CD4-positive, CD25-positive, alpha-beta regulatory T cell (primary cell): ENCODE measurements around the gene ZNF766. TPM values are rescaled to one million over a fixed set of nuclear protein-coding genes. Genes with fewer than 3 reads are reported as not detected.

Experiments used
- ATAC-seq, 2 donors: fragments of 150-1000 bp; cut with Tn5 transposase; one replicate each; pipeline ENCODE4 v1.10.0; 2021; ENCODE audit warnings: low read depth in 2 of 2, moderate number of reproducible peaks in 2 of 2, moderate library complexity in 1 of 2
- DNase-seq, 3 donors: peaks; one replicate each; pipeline versions ENCODE4 v3.0.0 to v3.0.0-alpha.2; 2012 to 2022; ENCODE audit warnings: mixed read lengths in 1 of 3
- H3K27ac ChIP-seq: one replicate; pipeline ENCODE4 v1.7.0; 2013; ENCODE audit warnings: mild to moderate bottlenecking, low read length; ENCODE audit not compliant: insufficient read depth, poor library complexity, severe bottlenecking
- H3K27me3 ChIP-seq: one replicate; pipeline ENCODE4 v1.7.0; 2013; ENCODE audit warnings: low read length; ENCODE audit not compliant: control insufficient read depth, insufficient read depth
- H3K36me3 ChIP-seq: one replicate; pipeline ENCODE4 v1.7.0; 2013; ENCODE audit warnings: mild to moderate bottlenecking, low read length, moderate library complexity; ENCODE audit not compliant: control insufficient read depth, insufficient read depth
- H3K4me1 ChIP-seq: 2 replicates; pipeline ENCODE4 v1.7.0; 2013; ENCODE audit warnings: mild to moderate bottlenecking, low read length; ENCODE audit not compliant: insufficient read depth, control insufficient read depth, poor library complexity, severe bottlenecking
- H3K4me3 ChIP-seq: one replicate; pipeline ENCODE4 v1.7.0; 2013; ENCODE audit warnings: low read depth, mild to moderate bottlenecking, low read length, moderate library complexity
- H3K9me3 ChIP-seq, 2 experiments: 1 replicate in 1 of 2; 2 replicates in 1 of 2; pipeline ENCODE4 v1.7.0; 2013; ENCODE audit warnings: low read length in 2 of 2, mild to moderate bottlenecking in 1 of 2, moderate library complexity in 1 of 2; ENCODE audit not compliant: control insufficient read depth in 2 of 2
- H3K27ac Mint-ChIP-seq, 3 donors: one replicate each; pipeline ENCODE4 v1.8.0; 2020 to 2022; ENCODE audit warnings: mild to moderate bottlenecking in 3 of 3, mixed read lengths in 3 of 3, moderate library complexity in 2 of 3
- H3K27me3 Mint-ChIP-seq: one replicate; pipeline ENCODE4 v1.8.0; 2022; ENCODE audit warnings: mild to moderate bottlenecking, mixed read lengths
- H3K36me3 Mint-ChIP-seq: one replicate; pipeline ENCODE4 v1.8.0; 2020; ENCODE audit warnings: mixed read lengths
- H3K4me1 Mint-ChIP-seq, 4 donors: one replicate each; pipeline ENCODE4 v1.8.0; 2020 to 2022; ENCODE audit warnings: mixed read lengths in 4 of 4, mild to moderate bottlenecking in 1 of 4
- H3K4me3 Mint-ChIP-seq, 4 donors: one replicate each; pipeline ENCODE4 v1.8.0; 2020 to 2022; ENCODE audit warnings: mild to moderate bottlenecking in 4 of 4, mixed read lengths in 4 of 4, moderate library complexity in 3 of 4
- H3K9me3 Mint-ChIP-seq, 7 donors: one replicate each; pipeline ENCODE4 v1.8.0; 2020 to 2022; ENCODE audit warnings: mixed read lengths in 7 of 7, mild to moderate bottlenecking in 3 of 7, moderate library complexity in 2 of 7
- polyA plus RNA-seq, 4 donors: library from polyadenylated mRNA; unstranded; fragments of 300-500 nt; fragmentation: Illumina TruSeq; gene quantifications; one replicate each; pipeline ENCODE4 v1.2.3, GENCODE V29; 2021
- total RNA-seq: library from RNA; stranded (reverse); gene quantifications from one replicate; pipeline ENCODE4 v1.2.3, GENCODE V29; 2022

Gene ZNF766
- total and polyA plus RNA-seq, 5 donors from 2014 or later = 31.9 to 62.4 (median 57.8) TPM

- Histone ChIP-seq H3K9me3 (no peaks in the 10 kb centered on the region), H3K4me1 (no peaks in the 10 kb centered on the region), H3K27me3 (no peaks in the 10 kb centered on the region), H3K36me3 (peaks cover 53% of the 10 kb centered on the region), H3K27ac (no peak overlapping the region), H3K4me3 (no peak overlapping the region)
- no peak for DNase-seq
- Mint-ChIP-seq H3K36me3 (peaks cover 41% of the 10 kb centered on the region), H3K4me1 (peaks cover 0 to 3% (median under 1%) of the 10 kb centered on the region in 4 donors), H3K27ac (peak overlapping the region in 1 of 3 donors; percentile 21), H3K27me3 (no peaks in the 10 kb centered on the region), H3K9me3 (no peaks in the 10 kb centered on the region), H3K4me3 (no peak overlapping the region)
- ATAC-seq = no peak
These were observed 41.4 kb upstream of the ZNF766 start for GRCh38 chr19:52227980-52228379.

- DNase-seq (no peak), ATAC-seq (no peak)
- H3K9me3 ChIP-seq = no peaks in the 10 kb centered on the region
- no peaks in the 10 kb centered on the region for H3K27me3 ChIP-seq
- H3K27me3 Mint-ChIP-seq = no peaks in the 10 kb centered on the region
- H3K27ac Mint-ChIP-seq = no peak overlapping the region
- no peaks in the 10 kb centered on the region for H3K4me1 ChIP-seq
- peaks cover 0 to 3% (median 1%) of the 10 kb centered on the region in 4 donors for H3K4me1 Mint-ChIP-seq
- H3K9me3 Mint-ChIP-seq = no peaks in the 10 kb centered on the region
- no peak overlapping the region for H3K4me3 Mint-ChIP-seq
- H3K4me3 ChIP-seq = no peak overlapping the region
- H3K36me3 Mint-ChIP-seq = peaks cover 27% of the 10 kb centered on the region
- peaks cover 38% of the 10 kb centered on the region for H3K36me3 ChIP-seq
- no peak overlapping the region for H3K27ac ChIP-seq
These were observed 39.9 kb upstream of the ZNF766 start for GRCh38 chr19:52229524-52229923.

- Mint-ChIP-seq H3K9me3 (no peaks in the 10 kb centered on the region), H3K27me3 (no peaks in the 10 kb centered on the region), H3K4me1 (peaks cover 0 to 7% (median 1%) of the 10 kb centered on the region in 4 donors), H3K4me3 (no peak overlapping the region), H3K36me3 (peaks cover 23% of the 10 kb centered on the region), H3K27ac (peak overlapping the region; percentile 40 to 72 (median 54))
- H3K9me3 ChIP-seq = no peaks in the 10 kb centered on the region
- DNase-seq = no peak
- no peaks in the 10 kb centered on the region for H3K27me3 ChIP-seq
- no peak for ATAC-seq
- no peaks in the 10 kb centered on the region for H3K4me1 ChIP-seq
- H3K36me3 ChIP-seq = peaks cover 30% of the 10 kb centered on the region
- H3K4me3 ChIP-seq = no peak overlapping the region
- H3K27ac ChIP-seq = no peak overlapping the region
These were observed 38.7 kb upstream of the ZNF766 start for GRCh38 chr19:52230685-52231084.

GRCh38 chr19:52231154-52231910, 38.1 kb upstream of the ZNF766 start:
- H3K27me3 ChIP-seq = no peaks in the 10 kb centered on the region
- H3K27me3 Mint-ChIP-seq = no peaks in the 10 kb centered on the region
- peaks cover 24% of the 10 kb centered on the region for H3K36me3 ChIP-seq
- H3K27ac Mint-ChIP-seq = peak overlapping the region in 2 of 3 donors; percentile 40 to 72
- peaks cover 0 to 7% (median 1%) of the 10 kb centered on the region in 4 donors for H3K4me1 Mint-ChIP-seq
- peaks cover 16% of the 10 kb centered on the region for H3K36me3 Mint-ChIP-seq
- no peak overlapping the region for H3K27ac ChIP-seq
- no peak overlapping the region for H3K4me3 Mint-ChIP-seq
- H3K9me3 ChIP-seq = no peaks in the 10 kb centered on the region
- ATAC-seq (no peak), DNase-seq (no peak)
- H3K4me1 ChIP-seq = no peaks in the 10 kb centered on the region
- no peaks in the 10 kb centered on the region for H3K9me3 Mint-ChIP-seq
- H3K4me3 ChIP-seq = no peak overlapping the region

- no peaks in the 10 kb centered on the region for H3K9me3 Mint-ChIP-seq
- H3K4me3 ChIP-seq = no peak overlapping the region
- H3K27ac ChIP-seq = no peak overlapping the region
- no peak for ATAC-seq
- no peak for DNase-seq
- no peaks in the 10 kb centered on the region for H3K4me1 ChIP-seq
- no peak overlapping the region for H3K4me3 Mint-ChIP-seq
- no peaks in the 10 kb centered on the region for H3K9me3 ChIP-seq
- H3K27me3 ChIP-seq = no peaks in the 10 kb centered on the region
- no peaks in the 10 kb centered on the region for H3K36me3 Mint-ChIP-seq
- peaks cover 0 to 7% (median 0%) of the 10 kb centered on the region in 4 donors for H3K4me1 Mint-ChIP-seq
- H3K36me3 ChIP-seq = no peaks in the 10 kb centered on the region
- no peak overlapping the region for H3K27ac Mint-ChIP-seq
- H3K27me3 Mint-ChIP-seq = no peaks in the 10 kb centered on the region
These were observed 35.0 kb upstream of the ZNF766 start for GRCh38 chr19:52234406-52234805.

GRCh38 chr19:52237197-52237596, 32.2 kb upstream of the ZNF766 start:
- Histone ChIP-seq H3K9me3 (no peaks in the 10 kb centered on the region), H3K4me3 (no peak overlapping the region), H3K27ac (no peak overlapping the region), H3K27me3 (no peaks in the 10 kb centered on the region), H3K36me3 (no peaks in the 10 kb centered on the region), H3K4me1 (no peaks in the 10 kb centered on the region)
- Mint-ChIP-seq H3K27me3 (no peaks in the 10 kb centered on the region), H3K27ac (no peak overlapping the region), H3K36me3 (no peaks in the 10 kb centered on the region), H3K4me3 (no peak overlapping the region), H3K4me1 (peaks cover 0 to 7% (median 0%) of the 10 kb centered on the region in 4 donors), H3K9me3 (no peaks in the 10 kb centered on the region)
- no peak for DNase-seq
- ATAC-seq = no peak

- Histone ChIP-seq H3K27me3 (no peaks in the 10 kb centered on the region), H3K4me3 (no peak overlapping the region), H3K27ac (no peak overlapping the region), H3K36me3 (no peaks in the 10 kb centered on the region), H3K9me3 (no peaks in the 10 kb centered on the region), H3K4me1 (no peaks in the 10 kb centered on the region)
- no peaks in the 10 kb centered on the region for H3K9me3 Mint-ChIP-seq
- H3K27me3 Mint-ChIP-seq = no peaks in the 10 kb centered on the region
- no peaks in the 10 kb centered on the region for H3K36me3 Mint-ChIP-seq
- peak; percentile 65 to 66 for ATAC-seq
- H3K4me1 Mint-ChIP-seq = peaks cover 0 to 7% (median 0%) of the 10 kb centered on the region in 4 donors
- no peak overlapping the region for H3K4me3 Mint-ChIP-seq
- no peak overlapping the region for H3K27ac Mint-ChIP-seq
- peak; percentile 36 to 70 (median 43) for DNase-seq
These were observed 31.5 kb upstream of the ZNF766 start for GRCh38 chr19:52237771-52238400.
